Amniotic stem cell (primary cell): ENCODE data around the gene SDHAF2.
"Not testable (repeated sequence)": the region's sequence is repeated elsewhere in the genome, so short reads cannot be mapped to it uniquely, and the experiment has no call there.

ENCODE experiments used
- DNase-seq: peaks from one replicate; lab custom pipeline; 2025; lab: John Stamatoyannopoulos, UW

SDHAF2 gene

GRCh38 chr11:61476371-61476770 lies 46.4 kb downstream of the SDHAF2 start:
- no peak for DNase-seq

DNA sequence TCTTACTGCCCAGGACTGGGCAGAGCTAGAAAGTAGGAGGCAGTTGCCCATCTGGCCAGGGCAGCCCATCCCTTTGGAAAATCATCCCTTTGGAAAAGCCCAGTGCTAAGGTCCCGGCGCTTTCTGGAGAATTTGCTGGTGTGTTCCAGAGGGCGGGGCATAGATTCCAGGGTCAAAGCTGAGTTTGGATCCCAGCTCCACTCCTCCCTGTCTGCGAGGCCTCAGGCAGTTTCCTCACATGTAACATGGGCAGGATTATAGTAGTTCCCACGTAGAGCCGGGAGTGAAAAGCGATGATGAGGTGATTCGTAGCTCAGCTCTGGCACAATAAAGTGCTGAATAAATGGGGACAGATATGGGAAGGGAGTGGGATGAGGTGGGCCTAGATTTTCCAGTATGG lies 47.2 kb downstream of the SDHAF2 start:
- no peak for DNase-seq

GRCh38 chr11:61477727-61478148 lies 47.8 kb downstream of the SDHAF2 start:
- no peak for DNase-seq

DNA sequence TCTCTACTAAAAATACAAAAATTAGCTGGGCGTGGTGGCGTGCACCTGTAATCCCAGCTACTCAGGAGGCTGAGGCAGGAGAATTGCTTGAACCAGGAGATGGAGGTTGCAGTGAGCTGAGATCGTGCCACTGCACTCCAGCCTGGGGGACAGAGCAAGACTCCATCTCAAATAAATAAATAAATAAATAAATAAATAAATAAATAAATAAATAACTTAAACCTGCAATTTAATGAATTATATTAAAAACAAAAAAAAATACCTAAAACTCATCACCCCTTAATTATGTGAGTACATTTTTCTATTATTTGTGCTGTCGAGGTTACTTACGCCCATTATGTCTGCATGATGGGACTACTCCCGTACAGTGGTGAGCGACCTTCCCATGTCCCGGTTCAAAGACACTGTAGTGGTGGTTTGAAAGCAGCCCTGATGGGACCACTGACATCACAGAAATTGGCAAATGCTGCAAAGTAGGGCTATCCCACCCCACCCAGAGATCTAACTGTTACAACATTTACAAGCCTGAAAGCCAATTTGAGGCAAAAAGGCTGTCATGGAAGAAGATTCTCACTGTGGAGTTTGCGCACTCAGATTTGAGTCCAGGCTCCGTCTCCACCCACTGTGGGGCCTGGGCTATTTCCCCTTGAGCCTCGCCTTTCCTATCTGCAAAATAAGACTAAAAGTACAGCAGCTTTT lies 49.6 kb downstream of the SDHAF2 start:
- not testable (repeated sequence) for DNase-seq

DNA sequence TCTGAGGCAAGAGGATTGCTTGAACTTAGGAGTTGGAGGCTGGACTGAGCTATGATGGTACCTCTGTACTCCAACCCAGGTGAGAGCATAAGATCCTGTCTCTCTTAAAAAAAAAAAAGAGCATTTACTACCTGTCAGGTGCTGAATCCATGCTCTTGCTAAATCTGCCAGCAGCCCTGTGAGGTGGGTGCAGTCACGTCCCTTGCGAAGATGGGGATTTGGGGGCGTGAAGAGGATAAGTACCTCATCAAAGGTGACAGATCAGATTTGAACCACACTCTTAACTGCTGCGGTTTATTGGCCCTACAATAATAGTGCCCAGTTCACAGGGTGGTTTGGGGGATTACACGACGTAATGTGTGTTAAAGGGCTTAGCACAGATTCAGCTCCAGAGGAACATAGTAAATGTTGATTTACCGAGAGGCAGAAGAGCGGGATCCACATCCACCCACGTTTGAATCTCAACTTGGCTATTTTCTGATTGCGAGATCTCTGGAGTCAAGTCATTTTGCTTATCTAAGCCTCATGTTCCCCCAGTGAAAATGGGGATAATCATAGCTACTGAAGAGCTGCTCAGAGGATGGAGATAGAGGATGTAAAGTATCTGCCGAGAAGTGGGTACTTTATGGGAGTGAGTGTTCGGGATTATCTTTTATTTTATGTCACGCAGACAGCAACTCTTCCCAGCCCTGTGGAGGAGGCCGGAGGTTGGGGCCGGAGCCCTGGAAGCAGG lies 50.5 kb downstream of the SDHAF2 start:
- DNase-seq, result no peak

- DNase-seq, result no peak
Measured at GRCh38 chr11:61480994-61481335, 51.0 kb downstream of the SDHAF2 start.

DNA sequence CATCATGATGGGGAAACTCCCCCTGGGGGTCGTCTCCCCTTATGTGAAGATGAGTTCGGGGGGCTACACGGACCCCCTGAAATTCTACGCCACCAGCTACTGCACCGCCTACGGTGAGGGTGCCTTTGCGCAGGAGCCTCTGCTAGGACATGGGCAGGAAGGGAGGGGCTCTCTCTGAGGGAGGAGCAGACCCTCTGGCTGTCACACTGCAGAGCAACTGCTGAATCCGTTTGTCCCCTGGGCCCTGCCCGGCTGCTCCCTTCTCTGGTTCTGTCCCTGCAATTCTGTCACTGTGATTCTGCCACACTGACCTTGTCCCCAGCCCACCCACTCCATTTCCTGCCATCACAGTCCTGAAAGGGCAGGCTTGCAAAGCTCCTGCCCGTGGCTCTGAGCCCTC lies 51.9 kb downstream of the SDHAF2 start:
- no peak for DNase-seq

DNA sequence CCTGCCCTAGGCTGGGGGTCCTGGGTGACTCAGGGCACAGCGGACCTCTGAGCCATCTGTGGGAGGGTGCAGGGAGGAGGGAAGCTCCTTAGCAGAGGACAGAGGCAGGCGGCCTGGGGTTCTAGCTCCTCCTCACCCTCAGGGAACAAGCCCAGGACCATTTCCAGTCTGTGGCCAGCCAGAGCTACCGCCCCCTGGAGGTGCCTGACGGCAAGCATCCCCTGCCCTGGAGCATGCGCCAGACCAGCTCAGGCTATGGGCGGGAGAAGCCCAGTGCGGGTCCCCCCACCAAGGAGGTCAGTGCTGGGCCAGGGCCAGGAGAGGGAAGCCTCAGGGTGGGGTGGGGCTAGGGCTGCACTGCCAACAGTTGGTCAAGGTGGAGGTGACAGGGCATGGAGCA lies 52.6 kb downstream of the SDHAF2 start:
- no peak for DNase-seq

- DNase-seq, result no peak
Measured at GRCh38 chr11:61484541-61484940, 54.6 kb downstream of the SDHAF2 start.

DNA sequence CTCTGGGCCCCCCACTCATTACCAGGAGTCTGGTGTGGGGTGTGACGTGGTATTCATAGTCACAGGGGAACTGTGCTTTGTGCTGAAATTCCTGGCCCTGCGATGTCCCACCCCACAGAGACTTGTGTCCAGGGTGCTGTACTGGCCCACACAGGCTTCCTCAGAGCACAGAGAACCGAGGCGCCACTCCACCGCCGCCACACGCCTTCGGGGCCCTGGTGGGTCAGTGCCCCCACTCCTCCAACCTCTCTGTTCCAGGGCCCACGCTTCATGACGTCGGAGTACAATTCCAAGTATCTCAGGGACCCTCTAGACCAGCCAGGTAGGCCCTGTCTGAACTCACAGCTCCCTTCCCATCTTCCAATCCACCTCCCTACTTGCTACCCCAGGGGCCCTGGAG lies 55.2 kb downstream of the SDHAF2 start:
- no peak for DNase-seq

GRCh38 chr11:61486011-61486620 lies 56.2 kb downstream of the SDHAF2 start:
- DNase-seq, result no peak

GRCh38 chr11:61486779-61487178 lies 56.9 kb downstream of the SDHAF2 start:
- no peak for DNase-seq

DNA sequence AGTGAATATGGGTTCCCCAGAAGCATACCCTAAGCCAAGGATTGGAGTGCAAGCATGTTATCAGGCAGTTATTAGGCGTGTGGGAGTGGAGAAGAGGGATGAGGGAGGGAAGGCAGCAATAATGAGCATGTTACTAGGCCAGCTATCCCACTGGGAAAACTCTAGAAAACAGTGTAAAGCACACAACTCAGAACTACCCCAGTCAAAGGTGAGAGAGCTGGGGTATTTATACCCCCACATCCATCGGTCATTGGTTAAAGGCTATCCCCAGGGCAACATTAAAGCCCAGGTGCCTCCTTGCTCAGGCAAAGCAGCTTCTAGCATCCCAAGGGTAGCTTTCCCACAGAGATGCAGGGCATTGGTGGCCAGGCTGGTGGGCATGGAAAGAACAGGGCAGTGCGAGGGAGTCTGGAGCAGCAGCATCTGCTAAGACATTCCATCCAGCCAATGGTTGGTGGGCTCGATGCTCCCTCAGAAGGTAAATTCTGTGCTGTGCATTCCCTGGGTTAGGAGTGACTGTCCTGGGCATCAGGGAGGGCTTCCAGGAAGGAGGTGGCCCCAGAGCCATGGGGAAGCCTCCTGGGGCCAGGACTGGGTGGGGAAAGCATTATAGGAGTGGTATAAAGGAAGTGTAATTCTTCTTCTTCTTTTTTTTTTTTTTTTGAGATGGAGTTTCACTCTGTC lies 57.6 kb downstream of the SDHAF2 start:
- no peak for DNase-seq

GRCh38 chr11:61488651-61489291 lies 58.8 kb downstream of the SDHAF2 start:
- no peak for DNase-seq

- no peak for DNase-seq
Measured at GRCh38 chr11:61489833-61490721, 60.2 kb downstream of the SDHAF2 start.

DNA sequence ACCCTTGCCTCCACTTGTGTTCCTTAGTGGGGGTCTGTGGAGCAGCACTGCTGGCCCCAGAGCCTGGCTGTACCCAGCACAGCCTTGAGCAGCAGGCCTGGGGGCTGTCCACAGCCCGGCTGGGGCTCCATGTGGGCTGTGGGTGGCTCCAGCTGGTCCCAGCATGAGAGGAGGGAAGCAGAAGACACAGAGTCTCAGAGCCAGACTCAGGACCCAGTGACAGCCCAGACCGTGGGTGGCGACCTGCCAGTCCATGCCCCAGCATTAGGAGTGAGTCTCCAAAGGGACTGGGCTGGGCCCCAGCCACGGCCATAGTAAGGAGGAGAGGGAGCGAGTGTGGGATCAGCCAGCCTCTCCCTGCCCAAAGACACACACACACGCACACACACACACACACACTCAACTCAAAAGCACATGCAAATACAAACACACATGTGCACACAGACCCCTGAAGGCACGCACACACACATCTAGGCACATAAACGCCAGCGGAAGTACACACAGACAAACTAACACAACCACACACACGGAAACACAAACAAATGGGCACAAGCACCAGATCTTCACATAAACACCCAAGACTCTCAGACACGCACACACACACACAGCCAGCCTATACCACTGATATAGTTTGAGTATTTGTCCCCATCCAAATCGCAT lies 61.9 kb downstream of the SDHAF2 start:
- DNase-seq, result no peak

DNA sequence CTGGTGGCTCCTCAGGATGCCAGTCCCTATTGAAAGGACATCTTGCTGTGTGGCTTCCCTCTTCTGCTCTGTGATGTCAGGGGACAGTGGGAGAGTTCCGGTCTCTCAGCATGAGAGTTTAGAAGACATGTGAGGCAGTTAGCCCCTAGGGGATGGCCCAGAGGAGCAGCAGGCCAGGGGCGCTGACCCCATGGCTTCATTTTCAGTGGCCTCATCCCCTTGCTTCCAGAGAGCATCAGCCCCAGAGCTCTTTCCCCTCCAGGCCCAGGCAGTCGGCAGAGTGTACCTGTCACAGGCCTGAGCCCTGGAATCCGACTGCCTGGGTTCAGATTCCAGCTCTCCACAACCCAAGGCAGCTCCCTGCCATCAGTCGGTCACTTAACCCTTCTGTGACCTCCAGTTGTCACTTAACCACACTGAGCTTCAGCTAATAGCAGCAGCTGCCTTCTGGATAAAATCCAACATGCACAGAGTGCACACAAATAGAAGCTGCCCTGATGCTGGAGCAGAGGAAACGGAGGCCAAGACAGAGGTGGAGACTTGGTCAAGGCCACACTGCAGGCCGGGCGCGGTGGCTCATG lies 64.5 kb downstream of the SDHAF2 start:
- no peak for DNase-seq

DNA sequence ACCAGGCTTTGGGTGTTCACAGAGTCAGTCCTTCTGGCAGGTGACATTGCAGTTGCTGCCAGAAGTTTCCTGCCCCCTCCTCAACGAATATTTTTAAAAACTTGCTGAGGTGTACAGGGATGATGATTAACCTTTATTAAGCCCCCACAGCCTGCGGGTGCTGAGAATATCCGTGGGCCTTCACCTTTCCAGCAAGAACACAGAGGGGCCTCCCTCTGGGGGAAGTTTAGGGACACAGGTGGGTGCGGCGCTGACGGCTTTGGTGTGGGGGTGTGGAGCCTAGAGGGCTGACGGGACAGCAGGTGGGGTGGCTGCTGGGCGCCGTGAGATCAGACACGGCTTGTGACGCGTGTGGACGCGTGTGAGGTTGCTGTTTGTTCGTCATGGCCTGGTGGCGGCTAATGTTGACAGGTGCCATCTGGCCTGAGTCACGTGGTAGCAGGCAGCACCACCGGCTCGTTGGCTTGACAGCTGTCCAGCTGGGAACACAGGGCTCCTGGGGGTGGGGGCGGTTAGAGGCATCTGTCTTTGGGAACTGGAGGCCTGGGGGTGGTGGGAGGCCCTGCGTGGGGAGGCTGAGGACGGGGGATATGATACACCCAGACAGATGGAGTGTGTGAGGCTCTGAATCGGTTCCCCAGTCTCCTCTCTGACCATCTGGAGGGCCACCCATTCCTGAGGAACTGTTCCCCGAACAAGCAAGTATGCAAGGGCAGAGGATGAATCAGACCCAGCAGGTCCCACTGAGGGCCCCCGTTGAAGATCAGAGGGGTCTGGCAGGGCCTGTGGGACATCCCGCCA lies 66.1 kb downstream of the SDHAF2 start:
- no peak for DNase-seq
